HEK293T (cell line): ENCODE measurements around the gene TPSD1.

Experiments used
- FOXA1 ChIP-seq: fragments of 450-650 bp; IDR thresholded peaks from 2 replicates; pipeline ENCODE4 v1.6.1; 2016; ENCODE audit warnings: mild to moderate bottlenecking
- FOXK2 ChIP-seq: fragments of 450-650 bp; IDR thresholded peaks from 2 replicates; pipeline ENCODE4 v1.6.1; 2016; ENCODE audit warnings: mild to moderate bottlenecking
- ZNF384 ChIP-seq: fragments of 450-650 bp; IDR thresholded peaks from 2 replicates; pipeline ENCODE4 v1.6.1; 2016

- no peak for TF ChIP-seq FOXA1
- TF ChIP-seq FOXK2, result no peak
- TF ChIP-seq ZNF384, result no peak
Observed at GRCh38 chr16:1263591-1264344, 7.9 kb downstream of the TPSD1 start.
